Ramos (cell line): ENCODE data around the gene MED12.

ENCODE experiments used
- in situ Hi-C: fragments of 300-500 bp; cut with MboI; formaldehyde crosslinking; loops from one replicate; pipeline ENCODE4 v1.14.3; 2022; ENCODE audit warnings: low sequenced_read_pairs; ENCODE audit not compliant: unreplicated experiment

The MED12 gene

DNA sequence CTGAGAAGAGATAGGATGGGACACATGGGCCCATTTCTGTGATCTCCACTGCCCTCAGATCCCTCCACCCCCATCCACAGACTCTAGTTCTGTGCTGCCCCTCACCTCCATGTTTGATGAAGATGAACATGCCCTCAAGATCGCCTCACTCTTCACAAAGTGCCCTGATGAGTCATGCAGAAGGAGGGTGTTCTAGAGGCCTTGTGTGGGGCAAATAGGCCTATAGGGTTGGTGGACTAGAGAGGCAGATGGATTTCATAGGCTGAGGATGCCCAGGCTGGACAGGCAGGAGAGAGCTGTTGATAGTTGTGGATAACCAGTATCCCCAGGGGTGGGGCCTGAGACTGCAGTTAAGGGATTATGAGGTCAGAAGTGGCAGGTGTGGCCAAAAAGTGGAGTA is 12.0 kb upstream of the MED12 start, which contains the start of gene CXorf65:
Gene CXorf65, minus strand, starts transcription at position 314 of the 400 bp plus-strand sequence. Its CDS starts 184 bp downstream, at position 130.
- in situ Hi-C loops: no loop called here

GRCh38 chrX:71107245-71107644 is 11.2 kb upstream of the MED12 start:
- in situ Hi-C loops: no loop called here

- in situ Hi-C loops: no loop called here
These were observed 10.5 kb upstream of the MED12 start for GRCh38 chrX:71107762-71108360.

GRCh38 chrX:71109051-71109450 is 9.3 kb upstream of the MED12 start:
- in situ Hi-C loops: no loop called here

DNA sequence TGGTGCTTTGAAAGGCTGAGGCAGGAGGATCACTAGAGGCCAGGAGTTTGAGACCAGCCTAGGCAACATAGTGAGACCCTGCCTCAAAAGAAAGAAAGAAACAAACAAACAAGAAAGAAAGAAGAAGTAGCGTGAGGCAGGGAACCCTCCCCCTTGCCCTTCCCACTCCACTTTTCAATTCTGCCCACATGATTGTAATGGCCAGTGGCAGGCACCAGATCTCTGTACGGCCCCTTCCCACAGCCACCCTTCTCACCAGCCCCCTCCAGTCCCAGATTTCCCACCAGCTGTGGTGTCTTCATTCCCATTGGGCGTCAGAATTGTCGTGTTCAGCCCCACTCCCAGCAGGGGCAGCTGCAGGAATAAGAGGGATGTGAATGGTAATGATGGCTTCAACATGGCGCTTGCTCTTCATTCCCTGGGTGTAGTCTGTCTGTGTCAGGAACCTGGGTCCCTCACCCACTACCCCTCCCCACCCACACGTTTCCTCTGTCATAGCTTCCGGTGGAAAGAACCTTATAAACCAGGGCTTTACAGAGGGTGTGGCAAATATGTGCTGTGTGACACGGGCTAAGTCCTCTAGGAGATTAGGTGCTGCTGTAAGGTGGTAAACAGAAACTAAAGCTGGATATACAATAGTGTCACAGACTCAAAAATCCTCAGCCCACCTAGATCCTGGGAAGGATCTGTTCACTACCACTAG is 7.1 kb upstream of the MED12 start, which contains the start of gene IL2RG:
Gene IL2RG, minus strand, starts transcription at position 437 of the 703 bp plus-strand sequence. Its CDS starts 38 bp downstream, at position 399.
- in situ Hi-C loops: no loop called here

- in situ Hi-C loops: no loop called here
These were observed 6.4 kb upstream of the MED12 start for GRCh38 chrX:71111921-71112431.

GRCh38 chrX:71117358-71117757 is 1.0 kb upstream of the MED12 start:
- in situ Hi-C loops: no loop called here

GRCh38 chrX:71118985-71119535 is 664 bp downstream of the MED12 start:
- in situ Hi-C loops: no loop called here

- in situ Hi-C loops: no loop called here
These were observed 9.9 kb downstream of the MED12 start for GRCh38 chrX:71128166-71128833.

DNA sequence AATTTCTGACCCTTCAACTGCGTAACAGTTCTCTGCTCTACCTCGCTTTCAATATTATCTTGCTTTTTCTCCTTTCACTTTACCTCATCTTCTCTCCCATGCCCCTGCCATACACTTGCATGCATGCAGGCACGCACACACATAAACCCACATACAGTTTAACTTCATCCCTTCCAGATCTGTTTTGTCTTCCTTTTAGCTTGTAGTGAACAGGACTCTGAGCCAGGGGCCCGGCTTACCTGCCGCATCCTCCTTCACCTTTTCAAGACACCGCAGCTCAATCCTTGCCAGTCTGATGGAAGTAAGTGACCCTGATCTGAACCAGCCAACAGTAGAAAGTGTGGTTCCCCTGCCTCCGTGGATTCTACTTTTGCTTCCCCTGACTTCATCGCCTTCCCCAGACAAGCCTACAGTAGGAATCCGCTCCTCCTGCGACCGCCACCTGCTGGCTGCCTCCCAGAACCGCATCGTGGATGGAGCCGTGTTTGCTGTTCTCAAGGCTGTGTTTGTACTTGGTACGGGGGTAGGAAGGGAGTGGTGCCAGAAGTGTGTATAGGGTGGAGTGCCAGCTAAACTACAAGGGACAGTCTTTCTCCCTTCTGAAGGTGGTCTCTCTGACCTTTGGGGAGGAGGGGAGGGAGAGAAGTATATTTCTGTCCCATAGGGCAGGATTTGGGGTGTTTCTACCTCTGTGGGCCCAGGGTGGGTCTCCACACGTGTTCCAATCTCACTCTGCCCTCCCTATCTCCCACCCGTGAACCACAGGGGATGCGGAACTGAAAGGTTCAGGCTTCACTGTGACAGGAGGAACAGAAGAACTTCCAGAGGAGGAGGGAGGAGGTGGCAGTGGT is 10.7 kb downstream of the MED12 start:
- in situ Hi-C loops: no loop called here

- in situ Hi-C loops: no loop called here
These were observed 13.1 kb downstream of the MED12 start for GRCh38 chrX:71131510-71131909.

- in situ Hi-C loops: no loop called here
These were observed 22.0 kb downstream of the MED12 start for GRCh38 chrX:71140440-71140839.

GRCh38 chrX:71143508-71143907 is 25.1 kb downstream of the MED12 start:
- in situ Hi-C loops: no loop called here

GRCh38 chrX:71144651-71145050 is 26.3 kb downstream of the MED12 start, which contains the start of gene NLGN3:
Gene NLGN3, plus strand, starts transcription at chrX:71144841. Its CDS starts 2,909 bp downstream, at chrX:71147750.
- in situ Hi-C loops: no loop called here

- in situ Hi-C loops: no loop called here
These were observed 29.3 kb downstream of the MED12 start for GRCh38 chrX:71147496-71148277.

DNA sequence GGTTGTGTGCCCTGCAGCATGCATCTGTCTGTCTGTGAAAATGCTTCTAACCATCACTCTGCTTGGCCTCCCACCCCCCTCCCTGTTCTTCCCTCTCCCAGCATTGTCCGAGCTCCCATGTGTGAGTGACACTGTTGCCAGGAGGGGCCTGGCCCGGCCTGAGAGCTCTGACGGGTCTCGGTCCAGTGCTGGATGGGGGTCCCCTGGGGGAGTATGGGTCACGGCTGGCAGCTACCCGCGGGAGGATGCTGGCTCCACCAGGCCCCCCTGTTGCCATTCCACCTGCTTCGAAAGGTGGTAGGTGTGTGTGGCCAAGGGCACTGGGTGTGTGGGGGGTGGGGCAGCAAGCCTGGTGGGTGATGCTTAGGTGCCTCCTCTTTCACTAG is 29.9 kb downstream of the MED12 start:
- in situ Hi-C loops: no loop called here

DNA sequence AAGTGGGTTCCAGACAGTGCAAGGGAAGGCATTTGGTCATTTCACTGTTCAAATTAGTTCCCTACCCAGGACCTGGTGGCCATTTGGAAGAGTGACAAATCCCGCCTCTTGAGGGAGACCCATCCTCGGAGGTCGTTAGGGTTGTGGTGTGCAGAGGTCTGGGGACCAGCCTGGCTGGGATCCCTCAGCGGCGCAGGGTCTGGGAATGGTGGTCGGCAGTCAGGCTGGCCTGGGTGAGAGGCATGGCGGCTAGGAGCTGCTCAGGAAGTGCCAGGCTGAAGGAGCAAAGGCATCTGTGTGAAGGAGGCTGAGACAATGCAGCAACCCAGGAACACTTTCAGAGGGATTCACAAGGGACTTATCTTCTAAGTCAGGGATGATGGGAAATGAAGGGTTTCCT is 33.0 kb downstream of the MED12 start:
- in situ Hi-C loops: no loop called here

DNA sequence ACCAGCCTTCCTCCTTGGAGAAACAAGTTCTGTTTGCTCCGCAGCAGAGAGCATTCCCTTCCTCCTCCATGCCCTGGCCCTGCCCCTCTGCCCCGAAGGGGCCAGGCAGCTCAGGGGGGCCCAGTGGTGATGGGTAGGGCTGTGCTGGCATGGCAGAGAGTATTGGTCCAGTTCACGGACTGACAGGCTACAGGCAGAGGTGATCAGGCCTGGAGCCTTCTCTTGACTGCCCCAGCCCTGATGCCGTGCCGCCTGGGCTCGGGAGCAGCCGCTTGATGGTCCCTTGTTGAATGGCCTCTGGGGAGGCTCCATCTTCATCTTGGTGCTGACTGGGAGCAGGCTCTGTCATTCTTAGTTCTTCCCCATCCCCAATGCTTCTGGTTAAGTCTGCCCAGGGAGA is 35.8 kb downstream of the MED12 start:
- in situ Hi-C loops: no loop called here

DNA sequence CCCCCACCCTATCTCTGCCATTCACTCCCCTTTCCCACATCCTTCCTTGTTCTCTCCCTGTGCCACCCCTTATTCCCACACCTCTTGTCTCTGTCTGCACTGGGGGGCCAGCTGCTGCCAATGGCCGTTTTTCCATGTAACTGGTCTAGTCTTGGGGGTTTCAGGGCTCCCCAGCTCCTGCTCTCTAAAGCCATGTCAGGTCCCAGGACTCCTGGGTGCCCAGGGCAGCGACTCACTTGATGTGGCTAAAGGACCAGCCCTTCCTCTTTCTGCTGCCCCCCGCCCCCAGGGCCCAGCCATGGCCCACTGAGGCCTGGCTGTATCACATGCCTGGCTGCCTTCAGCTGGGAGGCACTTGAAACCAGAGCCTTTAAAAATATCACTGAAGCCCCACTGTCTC is 36.2 kb downstream of the MED12 start:
- in situ Hi-C loops: no loop called here
